HG03457 (cell line): ENCODE measurements around the gene RAI14.
"Not testable (repeated sequence)": the region's sequence is repeated elsewhere in the genome, so short reads cannot be mapped to it uniquely, and the experiment has no call there.

ENCODE experiments used
- ATAC-seq: cut with Tn5 transposase; IDR thresholded peaks from one replicate; pipeline ENCODE4 v1.9.1; 2021; ENCODE audit warnings: moderate number of reproducible peaks; ENCODE audit not compliant: unreplicated experiment

RAI14 gene

DNA sequence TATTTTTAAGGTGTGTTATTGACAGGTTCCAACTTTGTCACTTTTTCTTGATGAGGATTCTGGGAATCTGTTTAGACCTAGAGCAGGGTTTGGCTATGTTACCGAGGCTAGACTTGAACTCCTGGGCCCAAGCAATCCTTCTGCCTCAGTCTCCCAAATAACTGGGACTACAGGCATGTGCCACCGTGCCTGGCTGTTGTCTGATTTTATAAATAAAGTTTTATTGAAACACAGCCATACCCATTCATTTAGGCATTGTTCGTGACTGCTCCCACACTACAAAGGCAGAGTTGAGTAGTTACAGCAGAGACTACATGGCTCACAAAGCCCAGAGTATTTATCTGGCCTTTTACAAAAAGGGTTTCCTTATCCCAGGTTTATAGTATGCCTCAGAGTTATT, 102.4 kb downstream of the RAI14 start:
- no peak for ATAC-seq

DNA sequence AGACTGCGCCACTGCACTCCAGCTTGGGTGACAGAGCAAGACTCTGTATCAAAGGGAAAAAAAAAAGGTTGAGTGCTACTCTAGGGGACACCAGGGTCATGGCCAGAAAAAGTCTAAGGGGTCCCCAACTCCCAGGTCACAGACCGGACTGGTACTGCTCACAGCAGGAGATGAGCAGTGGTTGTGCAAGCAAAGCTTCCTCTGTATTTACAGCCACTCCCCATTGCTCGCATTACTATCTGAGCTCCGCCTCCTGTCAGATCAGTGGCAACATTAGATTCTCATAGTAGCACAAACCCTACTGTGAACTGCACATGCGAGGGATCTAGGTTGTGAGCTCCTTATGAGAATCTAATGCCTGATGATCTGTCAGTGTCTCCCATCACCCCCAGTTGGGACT, 103.1 kb downstream of the RAI14 start:
- not testable (repeated sequence) for ATAC-seq

DNA sequence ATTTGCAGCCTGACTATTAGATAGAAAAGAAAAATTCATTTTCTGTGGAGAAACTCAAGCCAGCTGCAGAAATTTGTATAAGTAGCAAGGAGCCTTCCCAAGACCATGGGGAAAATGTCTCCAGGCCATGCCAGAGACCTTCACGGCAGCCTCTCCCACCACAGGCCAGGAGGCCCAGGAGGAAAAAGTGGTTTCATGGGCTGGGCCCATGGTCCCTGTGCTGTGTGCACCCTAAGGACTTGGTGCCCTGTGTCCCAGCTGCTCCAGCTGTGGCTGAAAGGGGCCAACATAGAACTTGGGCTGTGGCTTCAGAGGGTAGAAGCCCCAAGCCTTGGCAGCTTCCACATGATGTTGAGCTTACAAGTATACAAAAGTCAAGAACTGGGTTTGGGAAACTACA, 109.5 kb downstream of the RAI14 start:
- ATAC-seq, result no peak

DNA sequence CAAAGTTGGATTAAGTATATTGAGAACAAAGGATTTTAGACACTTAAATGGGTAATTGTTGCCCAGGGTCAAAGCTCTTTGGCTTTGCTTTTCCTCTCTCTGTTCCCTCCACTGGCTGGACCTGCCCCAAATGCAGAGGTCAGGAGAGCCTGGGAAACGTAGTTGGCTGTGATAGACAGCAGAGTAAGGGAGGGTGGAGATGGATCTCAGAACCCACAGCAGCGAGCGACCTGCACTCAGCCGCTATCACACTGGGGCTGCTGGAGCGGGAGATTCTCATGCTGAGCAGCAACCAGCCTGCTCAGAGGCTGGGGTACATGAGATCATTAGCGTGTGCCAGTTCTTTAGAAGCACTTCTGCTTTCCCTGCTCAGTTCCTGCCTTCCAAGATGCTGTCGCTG, 111.1 kb downstream of the RAI14 start:
- ATAC-seq, result no peak

DNA sequence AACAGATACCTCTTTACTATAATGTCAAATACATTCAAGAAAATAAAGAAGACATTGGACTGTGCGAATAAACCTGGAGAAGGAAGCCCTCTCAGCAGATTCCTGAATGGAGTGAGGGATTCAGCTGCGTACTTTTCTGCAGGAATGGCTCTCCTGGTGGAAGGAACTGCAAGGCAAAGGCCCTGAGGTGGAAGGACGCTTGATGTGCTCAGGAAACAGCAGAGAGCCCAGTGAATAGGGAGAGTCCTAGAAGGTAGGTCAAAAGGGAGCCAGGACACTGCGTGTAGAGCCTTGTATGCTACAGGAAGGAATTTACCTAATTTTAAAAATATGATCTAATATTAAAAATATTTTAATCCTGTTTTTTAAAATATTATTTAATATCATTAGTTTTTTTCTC, 114.4 kb downstream of the RAI14 start:
- no peak for ATAC-seq

DNA sequence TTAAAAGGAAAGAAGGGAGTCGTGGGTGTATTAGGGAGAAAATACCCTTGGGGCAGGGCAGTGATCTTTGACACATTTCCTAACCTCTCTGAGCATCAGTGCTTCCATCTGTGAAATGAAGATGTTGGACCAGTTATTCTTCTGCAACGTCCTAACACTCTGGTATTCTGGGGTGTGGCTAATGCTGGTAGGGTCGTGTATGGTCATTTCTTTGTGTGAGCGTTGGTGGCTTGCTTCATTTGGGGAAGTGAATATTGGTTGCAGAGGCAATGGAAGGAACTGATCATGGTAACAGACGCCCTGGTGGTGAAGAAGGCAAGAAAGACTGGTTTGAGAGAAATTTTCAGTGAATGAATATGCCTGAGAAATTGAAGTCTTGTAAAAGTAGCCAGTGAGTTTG, 114.9 kb downstream of the RAI14 start:
- no peak for ATAC-seq

DNA sequence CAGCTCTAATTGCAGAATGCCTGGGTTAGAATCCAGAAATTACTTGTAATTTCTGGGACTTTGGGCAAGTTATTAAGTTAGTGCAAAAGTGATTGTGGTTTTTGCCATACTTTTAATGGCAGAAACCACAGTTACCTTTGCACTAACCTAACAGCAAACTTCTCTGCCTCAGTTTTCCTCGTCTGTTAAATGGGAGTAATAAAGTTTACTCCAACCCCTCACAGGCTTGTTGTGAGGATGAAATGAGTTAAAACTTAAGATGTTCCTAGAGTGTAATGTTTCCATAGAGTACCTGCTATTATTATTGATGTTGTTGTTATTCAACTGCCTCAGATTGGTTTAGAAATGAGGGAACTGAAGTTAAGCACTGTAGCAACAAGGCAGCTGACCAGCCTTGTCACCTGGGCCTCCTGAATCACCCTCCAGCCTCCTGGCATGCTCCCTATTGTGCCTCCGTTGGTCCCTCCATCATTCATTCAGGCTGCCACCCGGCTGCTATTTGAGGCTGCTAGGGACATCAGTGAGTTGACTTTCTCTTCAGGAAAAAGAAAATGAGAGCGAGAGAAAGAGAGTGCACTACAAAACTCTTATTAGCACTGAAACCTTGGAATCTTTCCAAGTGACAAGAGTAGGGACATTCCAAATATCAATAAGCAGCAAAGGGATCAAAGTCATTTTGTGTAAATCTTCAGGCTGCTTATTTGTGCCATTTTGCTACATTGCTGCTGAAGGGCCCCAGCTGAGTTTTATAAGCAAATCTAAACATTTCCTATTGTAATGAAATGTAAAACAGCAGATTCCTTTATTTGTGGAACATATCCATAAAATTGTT, 116.4 kb downstream of the RAI14 start:
- ATAC-seq, result no peak

DNA sequence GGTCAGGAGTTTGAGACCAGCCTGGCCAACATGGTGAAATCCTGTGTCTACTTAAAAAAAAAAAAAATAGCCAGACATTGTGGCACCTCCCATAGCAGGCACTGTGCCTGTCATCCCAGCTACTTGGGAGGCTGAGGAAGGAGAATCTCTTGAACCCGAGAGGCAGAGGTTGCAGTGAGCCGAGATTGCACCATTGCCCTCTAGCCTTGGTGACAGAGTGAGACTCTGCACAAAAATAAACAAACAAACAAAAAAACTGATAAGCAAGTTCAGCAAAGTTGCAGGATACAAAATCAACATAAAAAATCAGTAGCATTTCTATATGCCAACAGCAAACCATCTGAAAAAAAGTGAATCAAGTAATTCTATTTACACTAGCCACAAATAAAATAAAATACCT, 118.0 kb downstream of the RAI14 start:
- ATAC-seq, result no peak

DNA sequence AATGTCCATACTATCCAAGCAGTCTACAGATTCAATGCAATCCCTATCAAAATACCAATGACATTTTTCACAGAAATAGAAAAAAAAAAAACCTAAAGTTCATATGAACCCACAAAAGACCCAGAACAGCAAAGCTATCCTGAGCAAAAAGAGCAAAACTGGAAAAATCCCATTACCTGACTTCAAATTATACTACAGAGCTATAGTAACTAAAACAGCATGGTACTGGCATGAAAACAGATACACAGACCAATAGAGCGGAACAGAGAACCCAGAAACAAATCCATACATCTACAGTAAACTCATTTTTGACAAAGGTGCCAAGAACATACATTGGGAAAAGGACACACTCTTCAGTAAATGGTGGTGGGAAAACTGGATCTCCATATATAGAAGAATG, 118.5 kb downstream of the RAI14 start:
- not testable (repeated sequence) for ATAC-seq

DNA sequence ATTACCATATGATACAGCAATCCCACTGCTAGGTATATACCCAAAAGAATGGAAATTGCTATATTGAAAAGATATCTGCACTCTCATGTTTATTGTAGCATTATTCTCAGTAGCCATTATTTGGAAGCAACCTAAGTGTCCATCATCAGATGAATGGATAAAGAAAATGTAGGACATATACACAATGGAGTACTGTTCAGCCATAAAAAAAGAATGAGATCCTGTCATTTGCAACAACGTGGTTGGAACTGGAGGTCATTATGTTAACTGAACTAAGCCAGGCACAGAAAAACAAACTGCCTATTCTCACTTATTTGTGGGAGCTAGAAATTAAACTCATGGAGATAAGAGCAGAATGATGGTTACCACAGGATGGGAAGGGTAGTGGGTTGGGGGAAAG, 119.8 kb downstream of the RAI14 start:
- ATAC-seq, result no peak

DNA sequence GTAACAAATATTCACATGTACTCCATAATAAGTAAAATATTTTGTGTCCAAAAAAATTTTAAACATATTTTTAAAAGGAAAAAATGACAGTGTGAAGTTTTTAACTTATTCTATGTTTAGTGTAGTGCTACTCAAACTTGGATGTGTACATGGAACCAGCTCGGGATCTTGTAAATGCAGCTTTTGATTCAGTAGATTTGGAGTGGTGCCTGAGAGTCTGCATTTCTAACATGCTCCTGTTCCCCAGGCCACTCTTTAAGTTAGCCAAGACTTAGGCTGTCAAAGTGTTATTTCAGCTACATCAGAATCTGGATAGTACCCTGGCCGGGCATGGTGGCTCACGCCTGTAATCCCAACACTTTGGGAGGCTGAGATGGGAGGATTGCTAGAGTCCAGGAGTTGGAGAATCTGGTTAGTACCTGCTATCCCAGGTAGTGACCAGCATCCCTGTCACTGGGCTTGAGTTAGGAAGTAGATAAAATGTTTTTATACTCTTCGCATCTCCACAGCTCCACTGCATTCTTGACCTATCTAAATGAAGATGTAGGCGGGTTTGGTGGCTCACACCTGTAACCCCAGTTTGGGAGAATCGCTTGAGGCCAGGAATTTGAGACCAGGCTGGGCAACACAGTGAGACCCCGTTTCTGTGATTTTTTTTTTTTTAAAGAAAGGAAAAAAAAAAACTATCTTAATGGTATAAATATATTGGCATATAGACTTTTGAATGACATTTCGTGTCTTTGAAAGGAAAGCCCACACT, 122.1 kb downstream of the RAI14 start:
- ATAC-seq, result no peak

DNA sequence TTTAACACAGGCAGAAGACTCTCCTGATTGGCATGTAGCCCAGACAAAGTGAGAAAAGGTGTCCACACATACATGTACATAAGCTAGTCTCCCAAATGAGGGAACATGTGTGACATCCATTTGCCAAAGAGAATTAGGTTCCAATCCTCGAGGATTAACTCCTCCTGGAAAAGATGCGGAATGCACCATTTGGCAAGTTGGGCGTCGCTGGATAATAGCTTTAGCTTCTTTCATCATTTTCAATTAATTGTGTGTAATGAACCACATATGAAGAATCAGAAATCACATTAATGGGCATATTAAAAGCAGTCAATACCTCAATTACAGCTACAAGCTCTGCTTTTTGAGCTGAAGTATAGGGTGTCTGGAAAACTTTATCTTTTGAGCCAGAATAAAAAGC, 127.8 kb downstream of the RAI14 start:
- ATAC-seq, result not testable (repeated sequence)

DNA sequence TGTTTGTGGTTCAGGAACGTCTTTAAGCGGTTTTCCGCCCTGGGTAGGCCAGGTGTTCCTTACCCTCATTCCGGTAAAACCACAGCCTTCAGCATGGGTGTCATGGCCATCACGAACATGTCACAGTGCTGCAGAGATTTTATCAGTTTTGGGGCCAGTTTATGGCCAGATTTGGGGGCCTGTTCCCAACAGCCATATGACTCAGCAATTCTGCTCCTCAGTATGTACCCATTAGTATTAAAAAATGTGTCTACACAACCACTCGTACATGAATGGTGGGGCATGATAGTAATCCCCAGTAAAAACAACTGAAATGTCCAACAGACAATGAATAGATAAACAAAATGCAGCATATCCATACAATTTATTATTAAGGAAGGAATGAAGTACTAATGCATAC, 130.9 kb downstream of the RAI14 start:
- no peak for ATAC-seq

DNA sequence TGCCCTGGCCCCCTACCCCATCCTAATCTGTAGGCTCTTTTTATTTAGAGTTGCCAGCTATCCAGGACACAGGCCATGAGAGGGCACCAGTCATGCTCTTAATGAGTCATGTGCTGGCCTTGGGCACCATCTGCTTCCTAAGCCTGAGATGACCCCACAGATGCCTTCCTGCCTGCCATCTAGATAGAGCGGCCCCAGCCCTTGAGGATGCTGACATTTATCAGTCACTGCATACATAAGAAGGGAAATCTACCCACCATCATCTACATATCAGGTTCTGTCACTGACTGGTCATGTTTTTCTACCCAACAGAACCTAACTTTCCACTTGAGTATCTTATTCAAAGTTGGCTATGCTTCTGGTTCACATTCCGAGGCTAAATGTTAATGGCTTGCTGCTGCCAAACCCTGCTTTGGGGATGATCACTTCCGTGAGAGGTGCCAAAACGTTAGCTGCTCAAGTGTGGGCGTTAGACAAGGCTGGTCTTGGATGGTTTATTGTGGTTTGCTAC, 132.9 kb downstream of the RAI14 start:
- no peak for ATAC-seq

DNA sequence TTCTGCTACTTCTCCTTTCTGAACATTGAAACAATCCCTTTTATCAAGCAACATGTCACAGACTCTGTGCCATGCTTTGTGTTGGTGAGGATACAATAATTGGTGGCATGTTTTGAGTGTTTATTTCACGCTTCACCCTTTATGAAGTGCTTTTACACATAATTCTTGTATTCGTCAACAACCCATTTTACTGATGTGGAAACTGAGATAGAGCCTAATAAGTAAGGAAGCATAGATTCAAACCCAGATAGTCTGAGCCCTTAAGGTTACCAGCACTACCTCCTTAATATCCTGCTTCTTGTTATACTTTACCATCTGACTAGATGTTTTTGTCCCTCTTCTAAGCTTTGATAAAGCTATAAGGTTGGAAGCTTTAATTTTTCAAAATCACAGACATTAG, 133.5 kb downstream of the RAI14 start:
- ATAC-seq, result no peak

DNA sequence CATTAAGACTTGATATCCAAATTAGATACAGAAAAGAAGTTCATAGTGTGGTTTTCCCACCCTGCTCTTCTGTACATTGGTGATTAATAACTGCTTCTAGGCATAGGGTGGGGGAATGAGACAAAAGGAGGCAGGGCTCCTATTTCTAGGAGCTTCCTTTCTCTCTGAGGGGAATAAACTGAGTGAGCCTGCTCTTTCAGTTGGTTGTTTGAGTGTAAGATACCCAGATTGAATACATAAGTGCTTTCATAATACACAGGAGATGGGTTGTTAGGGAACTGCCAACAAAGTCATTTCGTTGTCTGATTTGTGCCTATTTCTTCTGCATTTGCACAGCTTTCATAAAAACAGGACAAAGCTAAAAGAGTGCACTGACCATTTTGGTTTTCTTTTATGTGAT, 133.9 kb downstream of the RAI14 start:
- ATAC-seq, result no peak

DNA sequence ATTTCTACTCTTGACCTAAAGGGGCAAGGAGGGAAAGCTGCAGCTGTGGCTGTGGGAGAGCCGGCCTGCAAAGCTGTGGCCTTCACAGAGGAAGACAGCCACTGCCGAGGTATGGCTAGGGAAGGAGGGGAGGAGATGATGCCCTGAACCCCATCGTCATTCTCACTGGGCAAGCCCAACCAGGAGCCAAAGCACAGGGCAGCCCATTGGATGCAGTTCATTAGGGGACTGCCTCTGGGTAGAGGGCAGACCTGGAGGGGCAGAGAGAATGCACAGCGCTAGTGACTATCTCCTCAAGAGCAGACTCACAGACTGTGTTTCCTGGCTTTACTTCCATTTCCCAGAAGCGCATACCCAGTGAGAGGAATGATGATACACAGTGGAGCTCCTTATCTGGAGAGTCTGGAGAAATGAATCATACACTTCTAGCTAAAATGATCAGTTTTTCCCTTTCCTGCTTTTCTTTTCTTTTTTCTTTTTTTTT, 135.7 kb downstream of the RAI14 start:
- ATAC-seq, result no peak

DNA sequence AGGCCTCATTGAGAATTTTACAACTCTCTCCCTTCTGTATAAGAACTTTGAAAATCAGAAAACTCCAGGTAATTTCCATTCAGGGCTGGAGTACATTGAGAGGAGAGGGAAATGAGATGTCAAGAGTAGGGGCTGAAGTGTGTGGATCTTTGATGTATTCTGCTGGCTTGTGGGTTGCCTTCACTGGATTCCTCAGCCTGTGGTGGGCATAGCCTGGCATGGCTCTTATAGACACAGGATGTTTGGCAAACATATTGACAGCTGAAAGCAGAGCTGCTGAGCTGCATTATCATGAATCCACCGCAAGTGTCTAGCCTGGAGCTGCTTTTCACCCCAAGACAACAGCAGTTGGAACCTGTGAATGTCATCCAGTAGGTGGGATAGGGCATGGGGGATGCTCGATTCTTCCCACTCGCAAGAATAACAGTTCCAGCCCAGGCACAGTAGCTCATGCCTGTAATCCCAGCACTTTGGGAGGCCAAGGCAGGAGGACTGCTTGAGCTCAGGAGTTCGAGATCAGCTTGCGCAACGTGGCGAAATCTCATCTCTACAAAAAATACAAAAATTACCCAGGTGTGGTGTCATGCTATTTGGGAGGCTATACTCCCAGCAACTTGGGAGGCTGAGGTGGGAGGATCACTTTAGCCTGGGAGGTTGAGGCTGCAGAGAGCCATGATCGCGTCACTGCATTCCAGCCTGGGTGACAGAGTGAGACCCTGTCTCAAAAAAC, 146.9 kb downstream of the RAI14 start:
- ATAC-seq, result no peak

DNA sequence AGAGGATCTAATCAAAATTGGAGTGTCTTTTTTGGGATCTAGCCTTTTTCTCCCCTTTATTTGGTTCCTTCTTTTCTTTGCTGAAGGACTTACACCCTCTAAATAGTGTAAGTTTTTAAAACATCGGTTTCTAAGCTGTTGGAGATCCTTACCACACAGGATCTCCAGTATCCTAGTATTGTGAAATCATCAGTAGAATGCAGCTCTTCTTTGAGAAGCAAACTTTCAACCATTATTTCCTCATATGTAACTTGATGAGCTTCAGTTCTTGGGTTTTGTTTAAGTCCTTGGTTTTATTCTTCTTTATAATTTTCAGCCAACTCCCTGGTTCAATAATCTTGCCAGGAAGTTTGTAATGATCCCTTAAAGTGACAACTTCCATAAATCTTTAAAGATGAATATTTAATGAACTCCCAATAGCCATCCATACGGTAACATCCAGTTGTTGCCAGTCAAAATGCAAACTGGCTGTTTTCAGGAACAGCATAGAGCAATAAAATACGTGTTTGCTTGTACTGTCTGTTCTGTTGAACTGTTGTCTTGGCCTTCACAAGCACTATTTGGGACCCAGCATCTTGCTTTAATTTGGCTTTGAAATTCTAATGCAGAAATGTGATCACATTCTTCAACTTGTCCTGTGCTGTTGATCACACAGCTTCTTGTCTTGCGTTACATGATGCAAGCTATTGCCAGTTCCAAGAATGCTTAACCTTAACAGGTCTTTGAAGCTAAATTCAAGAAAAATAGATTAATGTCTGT, 148.0 kb downstream of the RAI14 start:
- ATAC-seq, result no peak

DNA sequence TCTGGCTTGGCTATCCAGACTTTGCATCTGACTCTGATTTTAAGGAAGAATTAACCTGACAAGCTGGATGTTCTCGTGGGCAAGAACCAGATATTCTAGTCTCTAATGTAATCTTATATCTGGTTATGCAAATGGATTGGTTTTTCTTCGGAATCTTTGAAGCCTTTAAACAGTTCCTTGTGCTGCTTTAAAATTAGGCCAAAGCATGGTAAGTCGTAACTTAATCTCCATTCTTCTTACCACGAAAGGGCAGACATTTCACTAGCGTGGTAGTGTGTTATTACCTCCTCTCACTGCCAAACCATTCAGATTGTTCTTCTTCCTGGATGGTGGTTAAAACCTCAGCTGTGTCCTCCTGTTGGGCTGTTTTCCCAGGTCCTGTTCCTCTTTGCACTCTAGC, 148.8 kb downstream of the RAI14 start:
- ATAC-seq, result no peak

DNA sequence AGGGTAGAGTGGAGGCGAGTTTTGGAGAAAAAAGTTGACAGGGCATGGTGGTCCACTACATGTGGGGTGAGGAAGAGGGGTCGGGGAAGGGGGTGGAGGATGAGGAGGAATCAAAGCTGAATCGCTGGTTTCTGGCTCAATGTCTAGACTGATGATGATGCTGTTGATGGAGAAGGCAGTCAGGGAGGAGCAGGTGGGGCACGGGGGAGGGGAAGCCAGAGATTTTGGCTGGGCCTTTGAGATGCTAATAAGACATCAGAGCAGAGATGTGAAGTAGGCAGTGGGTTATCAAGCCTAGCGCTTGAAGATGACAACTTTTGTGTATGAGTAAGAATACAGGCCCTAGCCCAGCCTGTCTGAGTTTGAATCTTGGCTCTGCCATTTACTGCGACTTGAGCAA, 150.4 kb downstream of the RAI14 start:
- ATAC-seq, result no peak
